HG03103 (cell line): ENCODE results near the gene DSE.
A peak's percentile ranks its signal among the peaks of the same experiment; 100 is the strongest.
"Not testable (repeated sequence)": the region's sequence is repeated elsewhere in the genome, so short reads cannot be mapped to it uniquely, and the experiment has no call there.

Experiments
- ATAC-seq: cut with Tn5 transposase; IDR thresholded peaks from one replicate; pipeline ENCODE4 v1.9.1; 2021; ENCODE audit warnings: low read depth; ENCODE audit not compliant: unreplicated experiment

Gene DSE

DNA sequence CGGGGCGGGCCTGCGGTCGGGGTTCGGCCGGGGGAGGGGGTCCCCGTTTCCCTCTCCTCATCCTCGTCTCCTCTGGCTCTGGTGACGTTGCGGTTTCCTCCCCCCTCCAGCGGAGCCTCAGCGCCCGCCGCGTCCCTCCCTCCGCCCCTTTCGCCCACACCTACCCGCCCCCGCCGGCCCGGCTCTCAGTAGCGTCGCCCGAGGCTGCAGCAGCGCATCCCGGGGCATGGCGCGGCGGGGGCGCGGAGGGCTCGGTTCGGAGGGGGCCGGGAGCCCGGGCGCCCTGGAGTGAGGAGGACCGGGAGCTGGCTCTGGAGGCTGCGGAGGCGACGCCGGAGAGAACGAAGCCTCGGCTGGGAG lies at the start of gene DSE:
DSE (plus strand) TSS at position 188 of the 360 bp plus-strand sequence. CDS start 28,304 bp downstream, outside the sequence.
- peak; percentile 66 for ATAC-seq

DNA sequence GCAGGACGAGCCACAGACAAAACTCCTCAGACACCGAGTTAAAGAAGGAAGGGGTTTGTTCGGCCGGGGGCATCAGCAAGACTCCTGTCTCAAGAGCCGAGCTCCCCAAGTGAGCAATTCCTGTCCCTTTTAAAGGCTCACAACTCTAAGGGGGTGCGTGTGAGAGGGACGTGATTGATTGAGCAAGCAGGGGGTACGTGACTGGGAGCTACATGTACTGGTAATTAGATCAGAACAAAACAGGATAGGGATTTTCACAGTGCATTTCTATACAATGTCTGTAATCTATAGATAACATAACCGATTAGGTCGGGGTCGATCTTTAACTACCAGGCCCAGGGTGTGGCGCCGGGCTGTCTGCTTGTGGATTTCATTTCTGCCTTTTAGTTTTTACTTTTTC lies 48.8 kb upstream of the DSE start:
- ATAC-seq: not testable (repeated sequence)

DNA sequence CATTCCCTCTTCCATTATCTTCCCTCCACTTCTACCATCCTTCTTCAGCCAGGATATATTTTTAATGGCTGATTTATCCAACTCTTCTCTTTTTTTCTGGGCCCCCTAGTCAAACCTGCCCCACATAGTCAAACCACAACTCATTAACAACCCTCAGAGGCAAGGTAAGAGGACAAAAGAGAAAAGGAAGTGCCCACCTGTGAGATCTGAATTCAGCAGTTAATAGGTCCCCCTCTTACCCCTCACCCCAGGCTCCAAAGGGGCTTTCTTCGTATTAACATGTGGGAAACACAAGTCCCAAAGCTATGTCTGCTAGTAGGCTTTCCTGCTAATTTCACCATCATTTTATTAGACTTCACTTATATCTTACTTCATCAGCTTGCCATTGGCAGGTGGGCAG lies 46.9 kb upstream of the DSE start:
- ATAC-seq: no peak

DNA sequence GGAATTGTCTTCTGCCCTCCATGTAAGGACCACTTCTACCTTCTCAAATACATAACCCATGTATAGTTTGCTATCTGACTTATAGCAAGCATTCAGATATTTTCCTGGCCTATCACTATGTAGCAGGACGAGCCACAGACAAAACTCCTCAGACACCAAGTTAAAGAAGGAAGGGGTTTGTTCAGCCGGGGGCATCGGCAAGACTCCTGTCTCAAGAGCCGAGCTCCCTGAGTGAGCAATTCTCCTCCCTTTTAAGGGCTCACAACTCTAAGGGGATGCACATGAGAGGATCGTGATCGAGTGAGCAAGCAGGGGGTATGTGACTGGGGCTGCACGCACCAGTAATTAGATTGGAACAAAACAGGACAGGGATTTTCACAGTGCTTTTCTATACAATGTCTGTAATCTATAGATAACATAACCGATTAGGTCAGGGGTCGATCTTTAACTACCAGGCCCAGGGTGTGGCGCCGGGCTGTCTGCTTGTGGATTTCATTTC lies 45.1 kb upstream of the DSE start:
- ATAC-seq: not testable (repeated sequence)

DNA sequence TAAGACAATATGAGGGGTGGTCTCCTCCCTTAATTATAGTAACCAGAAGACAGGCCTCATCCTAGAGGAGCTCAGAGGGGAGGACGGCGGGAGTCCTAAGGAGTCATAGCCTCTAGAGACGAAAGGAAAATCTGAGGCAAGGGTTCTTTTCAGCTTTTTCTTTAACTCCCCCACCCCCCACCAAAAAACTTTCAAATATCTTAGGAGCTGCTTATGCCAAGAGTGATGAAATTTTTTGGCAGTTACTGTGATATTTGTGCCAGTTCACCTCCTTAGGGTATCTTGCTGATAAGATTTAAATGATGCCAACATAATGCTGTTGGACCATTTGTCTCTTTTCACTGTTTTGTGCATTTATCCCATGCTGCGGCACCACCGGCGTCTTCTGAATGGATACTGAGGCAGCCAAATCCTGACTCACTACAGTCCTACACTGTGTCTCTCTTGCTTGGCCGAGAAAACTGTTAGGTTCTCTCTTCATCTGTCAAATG lies 44.5 kb upstream of the DSE start:
- ATAC-seq: no peak

DNA sequence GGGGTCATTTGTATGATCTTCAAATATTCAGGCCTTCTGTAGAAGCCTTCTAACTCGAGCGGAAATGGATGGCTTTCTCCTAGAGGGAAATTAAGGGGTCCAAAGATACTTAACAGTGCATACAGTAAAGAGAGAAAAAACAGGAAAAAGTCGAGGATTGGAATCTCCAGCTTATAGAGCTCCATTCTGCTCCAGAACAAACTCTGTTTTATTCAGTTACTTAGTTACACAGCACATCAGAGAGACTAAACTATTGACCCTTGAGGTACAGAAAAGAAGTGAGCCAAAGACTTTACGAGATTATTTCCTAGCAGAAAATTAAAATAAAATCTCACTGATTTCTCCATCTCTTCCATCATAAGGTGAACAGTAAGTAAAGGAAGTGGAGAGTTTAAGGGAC lies 43.8 kb upstream of the DSE start:
- no peak for ATAC-seq

DNA sequence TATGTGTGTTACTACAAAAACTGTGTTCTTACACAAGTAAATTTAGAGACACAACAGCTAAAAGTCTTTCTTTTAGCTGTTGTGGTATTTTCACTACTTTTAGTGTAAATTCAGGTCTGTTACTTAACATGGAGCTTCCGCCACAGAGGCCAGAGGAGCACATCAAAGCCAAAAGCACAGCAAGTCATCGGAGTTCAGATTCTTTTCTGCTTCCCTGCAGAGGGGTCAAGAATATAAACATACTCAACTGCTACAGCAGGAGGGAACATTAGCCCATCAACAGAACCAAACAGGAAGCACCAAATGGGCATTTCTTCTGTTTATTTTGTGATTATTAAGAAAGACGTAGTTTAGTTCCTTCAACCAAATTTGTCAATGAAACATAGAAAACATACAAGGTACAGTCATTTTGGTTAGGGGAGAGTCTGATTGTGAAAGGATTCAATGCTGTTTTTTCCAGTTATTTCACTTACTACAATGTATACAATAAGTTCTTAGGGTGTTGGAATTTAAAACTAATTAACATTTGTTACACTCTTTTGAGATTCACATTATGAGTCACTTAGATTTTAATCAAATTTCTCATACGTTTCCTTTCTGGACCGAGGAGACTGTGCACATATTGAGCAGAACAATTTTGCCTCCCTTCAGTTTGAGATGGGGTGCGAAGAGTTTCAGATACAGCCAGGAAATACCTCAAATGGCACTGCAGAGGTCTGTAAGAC lies 42.8 kb upstream of the DSE start:
- ATAC-seq: no peak

DNA sequence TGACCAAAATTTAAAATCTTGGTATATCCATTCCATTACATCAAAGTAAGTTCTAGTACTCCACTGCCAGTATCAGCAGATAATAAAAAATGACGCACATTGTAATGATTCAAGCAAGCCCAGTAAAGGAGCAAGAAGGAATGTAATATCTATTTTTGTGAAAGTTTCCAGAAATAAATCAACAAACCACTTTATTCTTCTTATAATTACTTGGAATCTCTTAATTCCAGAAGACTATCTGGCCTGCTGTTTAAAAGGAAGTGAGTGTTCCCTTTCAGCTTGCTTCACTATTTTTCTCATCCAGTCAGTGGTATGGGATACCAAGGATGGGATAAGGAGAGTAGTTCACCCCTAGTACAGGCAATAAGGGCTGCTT lies 42.2 kb upstream of the DSE start:
- ATAC-seq: no peak

DNA sequence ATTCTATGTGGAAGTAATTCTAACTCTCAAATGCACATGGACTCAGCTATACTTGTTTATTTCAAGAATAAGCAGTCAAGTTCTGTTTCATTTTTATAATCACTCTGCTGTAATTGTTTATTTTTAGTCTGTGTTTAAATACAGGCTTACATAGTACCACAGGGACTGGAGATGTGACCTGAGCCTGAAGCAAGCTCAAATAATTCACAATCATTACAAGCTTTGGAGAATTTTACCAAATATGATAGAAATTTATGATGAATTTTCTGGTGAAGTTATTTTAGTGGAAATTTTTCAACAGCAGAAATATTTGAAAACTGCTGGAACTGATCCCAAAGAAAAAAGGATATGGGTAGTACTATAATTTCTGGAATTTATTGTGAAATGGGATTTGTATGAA lies 41.6 kb upstream of the DSE start:
- ATAC-seq: no peak

DNA sequence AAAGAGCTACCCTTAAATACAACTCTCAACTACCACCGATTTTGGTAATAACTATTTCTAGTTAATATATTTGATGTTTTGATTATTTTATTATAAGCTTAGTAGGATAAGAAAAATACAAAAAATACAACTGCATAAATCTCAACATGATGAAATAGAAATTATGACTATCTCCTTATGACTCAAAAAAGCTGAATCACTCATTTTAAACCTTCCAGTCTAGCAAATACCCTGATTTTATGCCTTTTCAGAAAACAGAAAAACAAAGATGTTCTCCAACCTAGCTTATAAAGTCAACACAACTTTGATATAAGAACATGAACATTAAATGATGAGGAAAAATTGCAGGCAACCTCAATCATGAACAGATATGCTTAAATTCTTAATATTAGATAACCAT lies 40.2 kb upstream of the DSE start:
- no peak for ATAC-seq

DNA sequence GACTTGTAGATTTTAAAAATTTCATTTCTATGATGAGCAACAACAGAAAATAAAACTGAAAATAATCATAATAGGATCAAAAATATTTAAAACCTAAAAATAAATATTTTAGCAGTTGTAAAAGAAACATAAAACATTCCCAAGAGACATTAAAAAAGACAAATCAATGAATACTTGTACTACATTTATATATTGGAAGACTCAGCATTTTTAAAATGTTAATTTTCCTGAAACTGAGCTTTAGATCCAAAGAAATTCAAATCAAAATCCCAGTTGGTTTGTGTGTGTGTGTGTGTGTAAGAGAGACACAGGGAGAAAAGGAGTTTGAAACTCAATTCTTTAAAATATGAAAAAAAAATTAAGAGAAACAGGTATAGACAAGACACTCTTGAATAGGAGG lies 38.7 kb upstream of the DSE start:
- no peak for ATAC-seq

DNA sequence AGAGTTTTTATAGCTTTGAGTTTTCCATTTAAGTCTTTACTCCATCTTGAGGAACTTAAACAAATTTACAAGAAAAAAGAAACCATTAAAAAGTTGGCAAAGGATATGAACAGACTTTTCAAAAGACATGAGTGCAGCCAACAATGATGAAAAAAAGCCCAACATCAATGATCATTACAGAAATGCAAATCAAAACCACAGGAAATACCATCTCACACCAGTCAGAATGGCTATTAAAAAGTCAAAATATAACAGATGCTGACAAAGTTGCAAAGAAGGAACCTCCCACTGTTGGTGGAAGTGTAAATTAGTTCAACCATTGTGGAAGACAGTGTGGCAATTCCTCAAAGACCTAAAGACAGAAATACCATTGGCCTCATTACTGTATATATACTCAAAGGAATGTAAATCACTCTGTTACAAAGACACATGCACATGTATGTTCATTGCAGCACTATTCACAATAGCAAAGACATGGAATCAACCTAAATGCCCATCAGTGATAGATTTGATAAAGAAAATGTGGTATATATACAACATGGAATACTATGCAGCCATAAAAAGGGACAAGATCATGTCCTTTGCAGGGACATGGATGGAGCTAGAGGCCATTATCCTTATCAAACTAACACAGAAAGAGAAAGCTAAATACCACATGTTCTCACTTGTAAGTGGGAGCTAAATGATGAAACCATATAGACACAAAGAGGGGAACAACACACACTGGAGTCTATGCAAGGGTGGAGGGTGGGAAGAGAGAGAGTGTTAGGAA lies 35.9 kb upstream of the DSE start:
- not testable (repeated sequence) for ATAC-seq

DNA sequence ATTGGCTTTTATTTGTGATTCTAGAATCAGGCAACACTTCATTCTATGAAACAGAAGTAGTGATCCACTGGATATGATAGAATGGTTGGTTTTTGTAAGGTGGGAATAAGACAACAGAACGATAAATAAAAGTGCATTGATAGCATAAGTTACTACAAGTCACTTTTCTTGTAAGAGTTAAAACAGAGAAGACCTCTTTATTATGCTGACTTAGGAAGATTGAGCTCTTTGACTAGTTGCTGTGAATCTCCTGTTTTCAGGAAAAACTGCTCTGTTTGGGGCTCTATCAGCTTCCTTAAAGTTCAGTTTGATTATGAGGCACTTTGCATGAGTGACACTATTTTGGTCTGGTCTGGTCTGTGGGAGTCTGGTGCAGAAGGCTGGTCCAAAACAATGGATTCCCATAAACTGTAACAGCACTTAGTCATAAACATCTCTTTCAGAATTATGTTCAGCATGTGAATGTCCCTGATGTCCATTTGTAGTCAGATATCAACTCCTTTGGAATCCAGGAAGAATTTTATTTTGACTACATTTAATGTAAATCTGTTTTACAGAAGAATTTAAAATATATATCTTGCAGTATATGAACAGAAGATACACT lies 35.0 kb upstream of the DSE start:
- no peak for ATAC-seq

DNA sequence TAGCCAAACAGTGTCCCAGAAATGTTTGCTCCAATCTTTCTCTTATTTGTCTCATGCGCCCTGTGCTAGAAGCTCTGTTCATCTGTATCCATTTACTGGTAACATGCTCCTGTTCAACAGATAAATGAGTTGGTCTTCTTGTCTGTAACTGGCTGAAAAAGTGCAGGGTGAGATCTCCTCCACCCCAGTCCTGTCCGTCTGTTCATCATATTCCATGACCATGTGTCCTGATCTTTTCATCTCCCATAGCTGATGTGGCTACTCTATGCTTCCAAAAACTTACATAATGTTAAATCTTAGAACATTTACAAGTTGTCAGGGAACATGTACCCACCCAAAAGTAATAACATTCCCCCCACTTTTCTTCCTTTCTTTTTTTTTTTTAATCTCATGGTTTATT lies 31.8 kb upstream of the DSE start:
- no peak for ATAC-seq

DNA sequence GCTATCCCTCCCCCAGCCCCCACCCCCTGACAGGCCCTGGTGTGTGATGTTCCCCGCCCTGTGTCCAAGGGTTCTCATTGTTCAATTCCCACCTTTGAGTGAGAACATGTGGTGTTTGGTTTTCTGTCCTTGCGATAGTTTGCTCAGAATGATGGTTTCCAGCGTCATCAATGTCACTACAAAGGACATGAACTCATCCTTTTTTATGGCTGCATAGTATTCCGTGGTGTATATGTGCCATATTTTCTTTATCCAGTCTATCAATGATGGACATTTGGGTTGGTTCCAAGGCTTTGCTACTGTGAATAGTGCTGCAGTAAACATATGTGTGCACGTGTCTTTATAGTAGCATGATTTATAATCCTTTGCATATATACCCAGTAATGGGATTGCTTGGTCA lies 30.1 kb upstream of the DSE start:
- not testable (repeated sequence) for ATAC-seq

DNA sequence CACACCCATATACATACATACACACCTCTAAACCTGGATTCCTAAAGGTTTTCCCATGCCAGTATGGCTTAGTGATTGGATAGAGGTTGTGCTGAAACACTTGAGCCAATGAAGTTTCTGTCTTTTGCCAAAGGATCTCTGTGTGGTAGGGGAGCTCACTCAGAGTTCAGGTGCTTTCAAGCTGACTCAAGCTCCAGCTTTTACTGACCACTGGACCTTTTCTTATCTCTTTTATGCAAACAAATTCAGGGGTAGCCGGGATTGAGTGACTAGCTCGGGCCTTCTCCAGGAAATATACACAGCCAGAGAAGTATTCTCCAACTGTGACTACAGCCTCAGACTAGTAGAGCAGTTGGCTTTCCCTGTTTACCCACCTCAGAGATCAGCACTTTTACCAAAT lies 21.5 kb upstream of the DSE start:
- no peak for ATAC-seq

DNA sequence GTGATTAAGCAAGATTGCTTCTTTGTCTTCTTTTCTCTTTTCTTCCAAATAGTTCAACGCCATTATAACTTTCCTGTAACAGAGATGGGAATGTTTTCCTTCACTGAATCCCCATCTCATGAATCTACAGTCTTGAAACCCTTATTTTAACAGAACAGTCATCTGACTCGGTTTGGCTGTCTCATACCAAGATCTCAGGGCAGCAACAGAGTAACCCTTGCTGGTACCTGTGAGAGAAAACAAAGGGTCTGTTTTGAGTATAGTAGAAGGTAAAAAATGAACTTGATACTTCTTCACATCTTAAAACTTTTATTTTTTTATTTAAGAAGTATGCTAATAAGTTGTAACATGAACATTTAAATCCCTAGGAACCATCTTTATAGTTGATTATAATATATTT lies 19.6 kb upstream of the DSE start:
- no peak for ATAC-seq

DNA sequence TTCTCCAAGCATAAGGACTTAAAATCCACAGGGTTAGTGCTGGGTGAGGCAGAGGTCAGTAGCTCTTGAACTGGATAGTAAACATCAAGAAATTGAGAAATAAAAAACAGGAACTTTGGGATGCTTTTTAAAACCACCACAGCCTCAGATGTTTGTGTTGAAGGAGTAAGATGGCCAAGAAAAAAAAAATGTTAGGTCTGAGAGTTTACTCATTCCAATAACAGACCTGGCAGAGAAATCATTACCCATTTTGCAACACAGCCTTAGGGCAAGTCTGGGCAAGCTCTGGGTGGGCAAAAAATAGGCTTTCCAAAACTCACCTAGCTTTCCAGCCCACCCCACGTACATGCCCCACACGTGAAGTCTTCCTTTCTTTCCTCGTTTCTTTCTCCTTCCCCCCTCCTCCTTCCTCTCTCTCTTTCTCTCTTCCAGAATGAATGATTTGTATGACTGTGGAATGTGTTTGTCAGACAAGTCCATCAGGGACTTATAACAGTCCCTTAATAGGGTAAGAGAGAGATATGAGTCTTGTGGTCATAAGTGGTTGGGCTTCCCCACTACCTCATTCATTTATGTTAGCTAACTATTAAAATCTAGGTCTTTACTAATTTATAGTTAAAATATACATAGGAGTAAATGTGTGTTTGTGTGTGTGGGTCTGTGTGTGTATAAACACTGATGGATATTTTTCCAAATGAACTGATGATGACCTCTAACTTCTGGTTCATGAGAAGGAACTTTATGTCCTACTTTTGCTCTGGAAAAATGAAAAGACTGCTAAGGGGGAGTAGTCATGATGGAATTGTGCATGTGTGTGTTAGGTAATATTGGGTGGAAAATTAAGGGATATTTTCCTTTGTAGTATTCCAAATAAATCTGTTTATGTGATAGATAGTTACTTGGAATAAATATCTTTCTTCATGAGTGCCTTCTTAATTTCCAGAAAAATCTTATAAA lies 18.0 kb upstream of the DSE start:
- ATAC-seq: no peak

DNA sequence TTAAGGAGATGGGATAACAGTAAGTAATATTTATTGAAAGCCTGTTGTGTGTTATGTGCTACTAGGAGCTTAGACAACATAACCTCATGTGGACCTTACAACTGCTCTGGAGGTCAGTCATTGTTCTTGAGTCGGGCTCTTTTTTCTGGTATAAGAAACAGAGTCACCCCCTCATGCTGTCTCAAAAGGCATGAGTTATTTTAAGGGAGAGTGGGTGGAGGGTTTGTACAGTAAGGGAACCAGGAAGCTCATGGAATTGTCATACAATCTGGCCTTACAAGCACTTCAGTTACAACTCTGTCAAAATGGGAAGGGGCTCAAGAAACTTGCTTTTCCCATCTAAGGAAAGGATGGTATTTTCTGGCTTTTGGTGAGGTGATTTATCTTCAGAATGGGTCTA lies 16.5 kb upstream of the DSE start:
- no peak for ATAC-seq

DNA sequence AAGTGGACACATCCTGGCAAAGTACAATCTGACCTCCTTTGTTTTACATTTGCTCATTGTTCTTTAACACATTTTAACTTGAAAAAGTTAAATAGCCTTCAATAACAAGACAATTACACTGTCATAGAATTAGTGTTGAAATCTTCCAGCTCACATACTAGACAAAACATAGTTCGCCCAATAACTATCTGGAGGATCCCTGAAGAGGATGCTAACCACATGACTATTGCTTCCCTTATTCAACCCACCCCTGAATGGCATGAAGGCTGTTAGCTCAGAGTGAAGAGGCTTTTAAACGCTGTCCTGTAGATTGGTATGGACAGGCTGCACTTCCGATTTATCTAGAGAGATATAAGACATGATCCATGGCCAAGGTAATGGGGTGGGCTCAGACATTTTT lies 15.0 kb upstream of the DSE start:
- no peak for ATAC-seq
